SW 1271 (cell line): Measurements from ENCODE around the gene PEX11G.
"Not testable (repeated sequence)": the region's sequence is repeated elsewhere in the genome, so short reads cannot be mapped to it uniquely, and the experiment has no call there.

Source experiments
- DNase-seq, 2 experiments: peaks; one replicate each; lab custom pipeline; 2025; lab: John Stamatoyannopoulos, UW

The PEX11G gene

DNA sequence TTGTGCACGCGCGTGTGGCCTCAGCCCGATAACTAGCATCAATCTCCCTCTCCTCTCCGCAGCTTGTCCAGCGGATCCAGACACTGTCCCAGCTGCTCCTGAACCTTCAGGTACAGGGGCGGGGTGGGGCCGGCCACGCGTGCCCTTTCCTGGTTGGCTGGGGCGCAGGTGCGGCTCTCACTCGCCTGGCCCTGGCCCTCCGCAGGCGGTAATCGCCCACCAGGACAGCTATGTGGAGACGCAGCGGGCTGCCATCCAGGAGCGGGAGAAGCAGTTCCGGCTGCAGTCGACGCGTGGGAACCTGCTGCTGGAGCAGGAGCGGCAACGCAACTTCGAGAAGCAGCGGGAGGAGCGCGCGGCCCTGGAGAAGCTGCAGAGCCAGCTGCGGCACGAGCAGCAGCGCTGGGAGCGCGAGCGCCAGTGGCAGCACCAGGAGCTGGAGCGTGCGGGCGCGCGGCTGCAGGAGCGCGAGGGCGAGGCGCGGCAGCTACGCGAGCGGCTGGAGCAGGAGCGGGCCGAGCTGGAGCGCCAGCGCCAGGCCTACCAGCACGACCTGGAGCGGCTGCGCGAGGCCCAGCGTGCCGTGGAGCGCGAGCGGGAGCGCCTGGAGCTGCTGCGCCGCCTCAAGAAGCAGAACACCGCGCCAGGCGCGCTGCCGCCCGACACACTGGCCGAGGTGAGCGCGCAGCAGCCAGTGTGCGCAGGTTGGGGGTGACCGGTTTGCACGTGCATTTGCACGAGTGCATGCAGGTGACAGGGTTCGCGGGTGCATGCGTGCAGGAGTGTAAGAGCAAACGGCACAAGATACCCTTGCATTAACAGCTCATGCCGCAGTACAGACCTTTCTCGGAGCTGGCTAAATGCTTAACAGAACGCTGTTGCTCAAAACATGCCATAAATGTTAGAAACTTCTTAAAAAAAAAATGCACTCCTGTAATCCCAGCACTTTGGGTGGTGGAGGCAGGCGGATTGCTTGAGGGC lies 21.5 kb downstream of the PEX11G start:
- DNase-seq = no peak

DNA sequence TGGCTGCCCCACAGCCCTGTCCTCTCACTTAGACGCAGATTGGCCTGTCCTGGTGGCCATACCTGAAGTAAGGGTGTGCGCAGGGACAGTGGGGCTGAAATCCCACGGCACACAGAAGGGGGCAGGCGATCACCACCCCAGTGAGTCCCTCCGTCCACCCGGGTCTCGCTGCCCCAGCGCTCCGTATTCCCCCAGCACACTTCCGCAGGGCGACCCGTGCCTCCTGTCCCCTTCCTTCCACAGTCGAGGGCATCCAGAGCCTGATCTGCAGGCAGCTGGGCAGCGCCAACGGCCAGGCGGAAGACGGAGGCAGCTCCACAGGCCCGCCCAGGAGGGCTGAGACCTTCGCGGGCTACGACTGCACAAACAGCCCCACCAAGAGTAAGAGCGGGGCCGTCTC lies 25.3 kb downstream of the PEX11G start:
- DNase-seq = no peak

- no peak for DNase-seq
These were observed 26.8 kb downstream of the PEX11G start for GRCh38 chr19:7461841-7462629.

DNA sequence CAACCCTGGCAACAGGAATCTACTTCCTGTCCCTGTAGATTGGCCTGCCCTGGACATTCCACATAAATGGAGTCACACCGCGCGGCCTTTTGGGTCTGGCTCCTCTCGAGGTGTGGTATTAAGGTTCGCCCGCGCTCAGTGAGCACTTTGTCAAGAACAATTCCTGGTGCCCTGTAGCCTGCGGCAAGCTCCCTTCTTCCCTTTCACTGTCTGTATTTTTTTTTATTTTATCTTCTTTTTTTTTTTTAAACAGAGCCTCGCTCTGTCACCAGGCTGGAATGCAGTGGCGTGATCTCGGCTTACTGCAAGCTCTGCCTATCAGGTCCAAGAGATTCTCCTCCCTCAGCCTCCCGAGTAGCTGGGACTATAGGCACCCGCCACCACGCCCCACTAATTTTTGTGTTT lies 28.3 kb downstream of the PEX11G start:
- peak; percentile 57 to 61 for DNase-seq

DNA sequence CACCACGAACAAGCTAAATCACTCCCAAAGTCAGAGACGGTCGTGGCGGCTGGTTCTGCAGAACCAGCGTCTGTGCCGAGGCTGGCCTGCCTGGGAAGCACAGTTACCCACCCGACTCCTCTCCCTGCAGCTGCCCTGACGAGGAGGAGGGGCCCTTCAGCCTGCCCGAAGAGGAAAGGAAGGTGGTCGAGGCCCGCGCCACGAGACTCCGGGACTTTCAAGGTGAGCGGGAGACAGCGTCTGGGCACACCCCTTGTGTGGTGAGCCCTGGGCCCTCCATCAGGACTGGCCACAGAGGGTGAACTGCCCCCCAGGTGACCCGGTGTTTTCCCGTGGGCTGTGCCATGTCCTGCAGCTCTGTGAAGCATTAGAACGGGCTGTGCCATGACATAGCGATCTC lies 29.1 kb downstream of the PEX11G start:
- DNase-seq = no peak

DNA sequence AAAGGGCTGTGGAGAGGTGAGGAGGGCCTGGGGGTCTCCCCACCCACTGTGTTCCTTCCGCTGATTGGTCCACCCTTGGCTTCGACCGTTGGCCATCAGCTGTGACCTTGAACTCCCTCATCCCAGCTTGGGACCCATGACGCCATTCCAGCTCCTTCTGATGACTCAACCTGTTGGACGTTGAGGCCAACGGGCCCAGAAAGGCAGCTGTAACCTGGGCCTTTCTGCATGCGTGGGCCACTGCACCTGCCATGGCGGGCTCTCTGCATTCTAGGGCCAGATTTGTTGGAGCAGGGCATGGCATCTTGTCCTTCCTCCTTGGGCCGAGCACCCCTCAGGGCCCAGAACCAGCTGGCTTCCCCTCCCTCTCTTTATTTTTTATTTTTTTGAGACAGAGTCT lies 30.2 kb downstream of the PEX11G start:
- DNase-seq = no peak

DNA sequence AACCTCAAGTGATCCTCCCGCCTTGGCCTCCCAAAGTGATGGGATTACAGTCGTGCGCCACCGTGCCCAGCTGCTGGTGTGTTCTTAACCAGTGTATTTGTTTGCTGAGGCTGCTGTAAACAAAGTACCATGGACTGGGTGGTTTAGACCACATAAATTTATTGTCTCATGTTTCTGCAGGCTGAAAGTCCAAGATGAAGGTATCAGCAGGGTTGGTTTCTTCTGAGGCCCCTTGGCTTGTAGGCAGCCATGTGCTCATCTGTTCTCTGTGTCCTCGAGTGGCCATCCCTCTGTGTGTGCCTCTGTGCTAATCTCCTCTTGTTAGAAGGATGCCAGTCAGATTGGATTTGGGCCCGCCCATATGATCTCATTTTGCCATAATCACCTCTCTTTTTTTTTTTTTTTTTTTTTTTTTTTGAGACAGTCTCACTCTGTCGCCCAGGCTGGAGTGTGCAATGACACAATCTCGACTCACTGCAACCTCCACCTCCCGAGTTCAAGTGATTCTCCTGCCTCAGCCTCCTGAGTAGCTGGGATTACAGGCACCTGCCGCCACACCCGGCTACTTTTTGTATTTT lies 31.8 kb downstream of the PEX11G start:
- DNase-seq = peak in 1 of 2 experiments; percentile 8

GRCh38 chr19:7455600-7456296 lies 33.1 kb downstream of the PEX11G start:
- DNase-seq = no peak

DNA sequence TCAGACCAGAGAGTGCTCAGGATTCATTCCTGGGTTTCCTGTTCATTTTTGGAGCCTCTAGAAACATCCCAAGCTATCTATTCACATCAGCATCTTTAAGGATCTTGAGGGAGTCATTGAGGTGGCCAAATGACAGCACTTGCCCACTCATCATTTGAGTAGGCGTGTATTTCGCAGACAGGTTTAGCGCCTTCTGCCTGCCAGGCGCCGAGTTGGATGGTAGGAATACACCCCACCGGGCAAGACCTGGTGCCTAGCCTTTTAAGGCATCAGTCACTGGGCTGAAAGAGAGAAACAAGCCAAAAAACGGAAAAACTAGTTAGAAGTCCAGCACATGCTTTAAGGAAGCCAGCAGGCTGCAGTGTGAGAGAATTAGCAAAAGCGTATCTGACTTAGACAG lies 33.8 kb downstream of the PEX11G start:
- DNase-seq = no peak

GRCh38 chr19:7450243-7451223 lies 38.3 kb downstream of the PEX11G start:
- DNase-seq = no peak

DNA sequence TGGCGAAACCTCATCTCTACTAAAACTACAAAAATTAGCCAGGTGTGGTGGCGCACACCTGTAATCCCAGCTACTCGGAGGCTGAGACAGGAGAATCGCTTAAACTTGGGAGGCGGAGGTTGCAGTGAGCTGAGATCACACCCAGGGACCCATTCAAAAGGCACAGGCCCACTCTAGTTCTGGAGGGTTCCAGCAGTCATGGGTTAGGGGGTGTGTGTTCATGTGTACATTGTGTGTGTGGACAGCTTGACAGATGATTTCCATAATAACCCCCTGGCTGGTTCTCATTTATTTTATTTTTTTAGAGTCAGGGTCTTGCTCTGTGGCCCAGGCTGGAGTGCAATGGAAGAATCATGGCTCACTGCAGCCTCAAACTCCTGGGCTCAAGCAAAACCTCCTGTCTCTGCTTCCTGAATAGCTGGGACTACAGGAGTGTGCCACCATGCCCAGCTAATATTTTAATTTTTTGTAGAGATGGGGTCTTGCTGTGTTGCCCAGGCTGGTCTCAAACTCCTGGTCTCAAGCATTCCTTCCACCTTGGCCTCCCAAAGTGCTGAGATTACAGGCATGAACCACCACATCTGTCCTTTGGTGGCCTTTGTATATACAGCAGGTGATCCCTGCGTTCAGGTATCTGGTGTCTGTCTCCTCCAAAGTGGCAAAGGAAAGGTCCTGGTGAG lies 39.3 kb downstream of the PEX11G start:
- not testable (repeated sequence) for DNase-seq

- DNase-seq = no peak
These were observed 41.2 kb downstream of the PEX11G start for GRCh38 chr19:7447648-7448047.

- no peak for DNase-seq
These were observed 43.7 kb downstream of the PEX11G start for GRCh38 chr19:7445104-7445503.

DNA sequence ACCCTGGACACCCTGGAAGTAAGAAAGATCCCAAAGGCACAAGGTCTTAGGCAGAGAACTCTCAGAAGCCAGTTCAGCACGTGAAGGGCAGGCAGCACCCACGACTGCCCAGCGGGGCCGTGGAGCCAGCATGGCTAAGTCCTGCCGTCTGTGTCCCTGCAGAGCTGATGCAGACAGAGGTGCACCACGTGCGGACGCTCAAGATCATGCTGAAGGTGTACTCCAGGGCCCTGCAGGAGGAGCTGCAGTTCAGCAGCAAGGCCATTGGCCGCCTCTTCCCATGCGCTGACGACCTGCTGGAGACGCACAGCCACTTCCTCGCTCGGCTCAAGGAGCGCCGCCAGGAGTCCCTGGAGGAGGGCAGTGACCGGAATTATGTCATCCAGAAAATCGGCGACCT lies 44.8 kb downstream of the PEX11G start:
- DNase-seq = no peak

DNA sequence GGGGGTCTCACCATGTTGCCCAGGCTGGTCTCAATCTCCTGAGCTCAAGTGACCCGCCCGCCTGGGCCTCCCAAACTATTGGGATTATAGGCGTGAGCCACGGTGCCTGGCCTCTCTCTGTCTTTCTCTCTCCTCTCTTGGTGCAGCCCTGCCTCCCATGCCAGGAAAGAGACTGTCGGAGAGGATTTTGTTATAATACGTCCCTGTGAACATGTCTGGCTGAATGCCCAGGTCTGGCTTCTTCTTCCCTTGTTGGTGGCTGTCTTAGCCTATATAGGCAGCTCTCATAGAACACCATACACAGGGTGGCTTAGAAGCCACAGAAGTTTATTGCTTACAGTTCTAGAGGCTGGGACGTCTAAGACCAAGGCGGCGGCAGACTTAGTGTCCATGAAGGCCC lies 46.4 kb downstream of the PEX11G start:
- DNase-seq = no peak

GRCh38 chr19:7441468-7442146 lies 47.2 kb downstream of the PEX11G start:
- DNase-seq = no peak

DNA sequence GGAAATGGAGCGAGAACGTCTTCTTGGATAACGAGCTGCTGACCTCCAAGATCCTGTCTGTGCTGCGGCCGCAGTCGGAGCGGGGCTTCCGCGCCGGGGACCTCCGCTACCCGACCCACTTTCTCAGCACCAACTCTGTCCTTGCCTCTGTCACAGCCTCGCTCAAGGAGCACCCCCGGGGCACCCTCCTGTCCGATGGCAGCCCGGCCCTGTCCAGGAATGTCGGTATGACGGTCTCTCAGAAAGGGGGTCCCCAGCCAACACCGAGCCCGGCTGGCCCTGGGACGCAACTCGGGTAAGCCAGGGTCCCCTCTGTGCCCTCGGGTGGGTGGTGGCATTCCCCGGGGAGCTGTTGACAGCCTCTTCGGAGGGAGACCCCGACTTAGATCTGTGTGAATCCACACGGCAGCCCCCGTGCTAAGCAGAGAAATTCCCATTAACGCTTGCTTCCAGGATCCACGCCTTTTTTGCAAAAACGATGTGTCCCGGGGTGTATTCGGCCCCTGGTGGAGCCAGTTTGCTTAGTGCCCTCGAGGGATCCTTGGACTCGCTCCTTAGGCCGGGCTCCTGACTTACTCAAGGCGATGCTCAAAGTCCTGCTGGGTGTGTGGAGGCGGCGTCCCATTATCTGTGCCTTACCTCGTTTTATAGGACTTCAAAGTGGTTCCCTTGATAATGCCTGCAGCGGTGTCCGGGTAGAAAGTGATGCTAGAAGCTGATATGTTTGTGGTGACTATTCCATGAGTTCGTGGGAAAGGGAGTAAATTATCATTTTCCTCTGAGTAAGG lies 48.5 kb downstream of the PEX11G start:
- DNase-seq = no peak

GRCh38 chr19:7435586-7435985 lies 53.2 kb downstream of the PEX11G start:
- DNase-seq = no peak

DNA sequence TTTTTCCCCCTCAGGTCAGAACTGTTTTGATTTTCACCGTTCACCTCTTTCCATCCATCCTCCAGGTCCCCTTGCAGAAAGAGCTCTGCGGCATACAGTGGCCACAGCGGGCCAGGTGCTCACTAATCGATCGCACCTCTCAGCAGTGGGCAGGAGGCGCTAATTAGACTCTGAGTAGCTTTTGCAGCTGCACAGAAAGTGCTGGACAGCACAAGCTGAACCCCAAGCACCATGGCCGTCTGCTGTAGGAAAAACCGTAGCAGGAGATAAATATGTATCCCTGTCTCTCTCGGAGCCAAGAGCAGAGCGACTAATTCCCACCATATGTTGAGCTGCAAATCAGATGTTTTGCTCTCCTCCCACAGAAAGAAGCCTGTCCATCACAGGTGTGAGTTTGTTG lies 54.4 kb downstream of the PEX11G start:
- no peak for DNase-seq
